Suprapubic skin (tissue), 4 donors: ENCODE measurements around the gene PRKN.

Experiments used
- POLR2A ChIP-seq, 2 donors: fragments of 450-650 bp; IDR thresholded peaks; one replicate each; pipeline ENCODE4 v1.6.1; 2017; ENCODE audit warnings: antibody characterized with exemption in 2 of 2, mild to moderate bottlenecking in 2 of 2, moderate library complexity in 2 of 2
- POLR2AphosphoS5 ChIP-seq, 3 donors: sonication (generic); formaldehyde crosslinking; IDR thresholded peaks; one replicate each; pipeline ENCODE4 v1.6.1; 2017; ENCODE audit warnings: antibody characterized with exemption in 3 of 3
- TF ChIP-seq, protein P1 (sequence below), 2 donors: fragments of 200-600 bp in 1 of 2; fragments of 450-650 bp in 1 of 2; sonication (generic) in 1 of 2; IDR thresholded peaks; one replicate each; pipeline ENCODE4 v1.5.1; 2016 to 2019; ENCODE audit warnings: antibody characterized with exemption in 2 of 2, mild to moderate bottlenecking in 1 of 2, moderate library complexity in 1 of 2

DNA sequence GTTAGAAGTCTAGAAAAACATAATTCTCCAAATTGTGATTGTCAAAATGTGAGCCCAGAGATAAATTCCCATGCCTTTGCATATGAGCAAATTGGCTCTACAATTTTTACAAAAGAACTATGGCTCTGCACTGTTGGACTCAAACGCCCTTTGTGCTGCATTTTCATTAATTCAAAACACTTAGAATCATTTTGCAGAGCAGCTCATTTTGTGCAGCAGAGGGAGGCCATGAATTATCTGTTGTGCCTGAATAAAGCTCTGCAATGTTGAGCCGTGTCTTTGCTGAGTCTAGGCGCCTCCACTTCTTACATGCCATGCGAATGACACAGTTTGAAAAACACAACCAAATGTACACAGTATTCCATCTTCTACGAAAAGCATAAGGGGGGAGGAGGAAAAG is 230.2 kb downstream of the PRKN start:
- TF ChIP-seq, protein P1, sequence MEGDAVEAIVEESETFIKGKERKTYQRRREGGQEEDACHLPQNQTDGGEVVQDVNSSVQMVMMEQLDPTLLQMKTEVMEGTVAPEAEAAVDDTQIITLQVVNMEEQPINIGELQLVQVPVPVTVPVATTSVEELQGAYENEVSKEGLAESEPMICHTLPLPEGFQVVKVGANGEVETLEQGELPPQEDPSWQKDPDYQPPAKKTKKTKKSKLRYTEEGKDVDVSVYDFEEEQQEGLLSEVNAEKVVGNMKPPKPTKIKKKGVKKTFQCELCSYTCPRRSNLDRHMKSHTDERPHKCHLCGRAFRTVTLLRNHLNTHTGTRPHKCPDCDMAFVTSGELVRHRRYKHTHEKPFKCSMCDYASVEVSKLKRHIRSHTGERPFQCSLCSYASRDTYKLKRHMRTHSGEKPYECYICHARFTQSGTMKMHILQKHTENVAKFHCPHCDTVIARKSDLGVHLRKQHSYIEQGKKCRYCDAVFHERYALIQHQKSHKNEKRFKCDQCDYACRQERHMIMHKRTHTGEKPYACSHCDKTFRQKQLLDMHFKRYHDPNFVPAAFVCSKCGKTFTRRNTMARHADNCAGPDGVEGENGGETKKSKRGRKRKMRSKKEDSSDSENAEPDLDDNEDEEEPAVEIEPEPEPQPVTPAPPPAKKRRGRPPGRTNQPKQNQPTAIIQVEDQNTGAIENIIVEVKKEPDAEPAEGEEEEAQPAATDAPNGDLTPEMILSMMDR (IDR thresholded peaks at IDR 0.05), result no peak
- TF ChIP-seq POLR2AphosphoS5 (IDR thresholded peaks at IDR 0.05) (no peak), POLR2A (IDR thresholded peaks at IDR 0.05) (no peak)
